IPS DF 19.7 (cell line): ENCODE measurements around the gene OFD1.

Experiments
- DNase-seq: peaks from one replicate; pipeline ENCODE4 v3.0.0-alpha.2; 2013; ENCODE audit warnings: low read depth, low spot score

Gene OFD1

GRCh38 chrX:13752646-13753045, 18.1 kb downstream of the OFD1 start:
- no peak for DNase-seq

GRCh38 chrX:13754765-13755164, 20.2 kb downstream of the OFD1 start:
- DNase-seq: no peak

GRCh38 chrX:13755254-13755653, 20.7 kb downstream of the OFD1 start:
- no peak for DNase-seq

- no peak for DNase-seq
Measured at GRCh38 chrX:13756381-13756780, 21.8 kb downstream of the OFD1 start.

- DNase-seq: no peak
Measured at GRCh38 chrX:13759152-13759718, 24.7 kb downstream of the OFD1 start.

- no peak for DNase-seq
Measured at GRCh38 chrX:13760426-13760825, 25.9 kb downstream of the OFD1 start.

- DNase-seq: no peak
Measured at GRCh38 chrX:13761606-13762414, 27.3 kb downstream of the OFD1 start.

- DNase-seq: no peak
Measured at GRCh38 chrX:13763489-13763888, 28.9 kb downstream of the OFD1 start.

- DNase-seq: no peak
Measured at GRCh38 chrX:13764281-13764680, 29.7 kb downstream of the OFD1 start.

- DNase-seq: no peak
Measured at GRCh38 chrX:13764765-13765164, 30.2 kb downstream of the OFD1 start.

- no peak for DNase-seq
Measured at GRCh38 chrX:13768939-13769338, 34.4 kb downstream of the OFD1 start.

- no peak for DNase-seq
Measured at GRCh38 chrX:13770013-13770535, 35.5 kb downstream of the OFD1 start.

GRCh38 chrX:13774696-13775095, 40.1 kb downstream of the OFD1 start:
- no peak for DNase-seq

GRCh38 chrX:13775837-13776236, 41.3 kb downstream of the OFD1 start:
- no peak for DNase-seq

- no peak for DNase-seq
Measured at GRCh38 chrX:13776387-13776786, 41.8 kb downstream of the OFD1 start.

GRCh38 chrX:13778916-13779315, 44.4 kb downstream of the OFD1 start:
- no peak for DNase-seq

GRCh38 chrX:13780868-13781427, 46.4 kb downstream of the OFD1 start:
- no peak for DNase-seq

GRCh38 chrX:13786048-13786447, 51.5 kb downstream of the OFD1 start:
- no peak for DNase-seq

- no peak for DNase-seq
Measured at GRCh38 chrX:13790206-13791131, 55.9 kb downstream of the OFD1 start.

GRCh38 chrX:13791145-13791544, 56.6 kb downstream of the OFD1 start:
- DNase-seq: no peak

GRCh38 chrX:13791559-13791958, 57.0 kb downstream of the OFD1 start:
- DNase-seq: no peak

GRCh38 chrX:13793897-13794296, 59.3 kb downstream of the OFD1 start:
- no peak for DNase-seq
